Activated T-cell treated with anti-CD3 and anti-CD28 coated beads, Interleukin-2, amount 50 U/mL, for 24 hours (primary cell): ENCODE data around the gene TOM1L2.
A peak's percentile ranks its signal among the peaks of the same experiment; 100 is the strongest.

Experiments used
- DNase-seq: peaks from one replicate; pipeline ENCODE4 v3.0.0-alpha.2; 2020
- H3K27ac Mint-ChIP-seq: 2 replicates; pipeline ENCODE4 v1.8.0; 2020; ENCODE audit warnings: mild to moderate bottlenecking, mixed read lengths
- H3K27me3 Mint-ChIP-seq: 2 replicates; pipeline ENCODE4 v1.8.0; 2020; ENCODE audit warnings: mixed read lengths
- H3K36me3 Mint-ChIP-seq: 2 replicates; pipeline ENCODE4 v1.8.0; 2020; ENCODE audit warnings: low read depth, mixed read lengths
- H3K4me1 Mint-ChIP-seq: 2 replicates; pipeline ENCODE4 v1.8.0; 2020; ENCODE audit warnings: low read depth, mixed read lengths
- H3K4me3 Mint-ChIP-seq: 2 replicates; pipeline ENCODE4 v1.8.0; 2020; ENCODE audit warnings: mild to moderate bottlenecking, moderate library complexity, mixed read lengths
- H3K9me3 Mint-ChIP-seq: 2 replicates; pipeline ENCODE4 v1.8.0; 2020; ENCODE audit warnings: mixed read lengths

Gene TOM1L2

GRCh38 chr17:17830740-17831207, 141.4 kb downstream of the TOM1L2 start:
- H3K27me3 Mint-ChIP-seq, result no peaks in the 10 kb centered on the region
- no peak overlapping the region for H3K4me3 Mint-ChIP-seq
- H3K36me3 Mint-ChIP-seq, result peaks cover 88% of the 10 kb centered on the region
- DNase-seq, result no peak
- no peaks in the 10 kb centered on the region for H3K9me3 Mint-ChIP-seq
- peaks cover 80% of the 10 kb centered on the region for H3K4me1 Mint-ChIP-seq
- H3K27ac Mint-ChIP-seq, result peak overlapping the region; percentile 53

DNA sequence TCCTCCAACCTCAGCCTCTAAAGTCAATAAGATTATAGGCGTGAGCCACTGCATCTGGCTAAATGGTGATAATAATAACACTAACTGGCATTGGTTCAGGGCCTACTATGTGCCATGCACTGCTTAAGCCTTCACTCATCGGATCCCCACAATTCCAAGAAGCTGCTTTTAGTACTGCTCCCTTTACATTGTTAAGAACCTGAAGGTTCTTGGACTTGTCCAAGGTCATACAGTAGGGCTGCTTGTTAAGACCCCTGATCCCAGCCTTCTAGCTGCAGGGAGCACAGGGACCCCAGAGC, 142.0 kb downstream of the TOM1L2 start:
- Mint-ChIP-seq H3K27ac (peak overlapping the region; percentile 8), H3K4me3 (no peak overlapping the region), H3K9me3 (no peaks in the 10 kb centered on the region), H3K36me3 (peaks cover 86% of the 10 kb centered on the region), H3K4me1 (peaks cover 80% of the 10 kb centered on the region), H3K27me3 (no peaks in the 10 kb centered on the region)
- DNase-seq, result no peak

DNA sequence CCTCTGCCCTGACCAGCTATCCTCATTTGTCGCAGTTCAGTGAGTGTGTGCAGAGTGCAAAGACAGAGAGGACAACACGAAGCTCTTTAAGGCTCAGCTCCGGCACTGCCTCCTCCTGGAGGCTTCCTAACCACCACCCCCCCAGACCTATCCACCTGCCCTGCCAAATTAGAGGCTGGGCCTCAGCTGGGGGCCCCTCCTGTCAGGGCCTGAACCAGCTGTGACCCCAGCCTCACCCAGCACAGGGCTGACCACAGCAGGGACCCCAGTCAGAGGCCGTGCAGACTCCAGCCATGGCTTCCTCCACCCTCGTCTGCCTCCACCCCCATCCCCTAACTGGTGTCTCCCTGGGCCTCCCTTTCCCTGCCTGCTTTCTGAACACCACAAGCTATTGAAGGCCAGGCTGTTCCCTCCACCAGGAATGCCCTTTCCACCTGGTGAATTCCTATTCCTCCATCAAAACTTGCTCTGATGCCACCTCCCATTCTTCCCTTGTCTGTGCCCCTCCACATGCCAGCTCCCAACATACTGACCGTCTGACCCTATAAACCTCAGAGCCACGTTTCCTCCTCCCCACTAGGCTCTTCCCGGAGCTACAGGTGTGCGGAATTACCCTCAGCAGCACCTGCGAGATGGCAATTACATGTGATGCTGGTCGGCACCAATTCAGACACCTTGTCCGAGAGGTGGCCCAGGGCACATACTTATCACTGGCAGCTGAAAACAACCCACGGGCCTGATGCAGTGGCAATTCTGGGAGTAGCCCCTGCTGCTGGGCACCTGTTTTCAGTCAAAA, 144.2 kb downstream of the TOM1L2 start:
- no peak overlapping the region for H3K4me3 Mint-ChIP-seq

DNA sequence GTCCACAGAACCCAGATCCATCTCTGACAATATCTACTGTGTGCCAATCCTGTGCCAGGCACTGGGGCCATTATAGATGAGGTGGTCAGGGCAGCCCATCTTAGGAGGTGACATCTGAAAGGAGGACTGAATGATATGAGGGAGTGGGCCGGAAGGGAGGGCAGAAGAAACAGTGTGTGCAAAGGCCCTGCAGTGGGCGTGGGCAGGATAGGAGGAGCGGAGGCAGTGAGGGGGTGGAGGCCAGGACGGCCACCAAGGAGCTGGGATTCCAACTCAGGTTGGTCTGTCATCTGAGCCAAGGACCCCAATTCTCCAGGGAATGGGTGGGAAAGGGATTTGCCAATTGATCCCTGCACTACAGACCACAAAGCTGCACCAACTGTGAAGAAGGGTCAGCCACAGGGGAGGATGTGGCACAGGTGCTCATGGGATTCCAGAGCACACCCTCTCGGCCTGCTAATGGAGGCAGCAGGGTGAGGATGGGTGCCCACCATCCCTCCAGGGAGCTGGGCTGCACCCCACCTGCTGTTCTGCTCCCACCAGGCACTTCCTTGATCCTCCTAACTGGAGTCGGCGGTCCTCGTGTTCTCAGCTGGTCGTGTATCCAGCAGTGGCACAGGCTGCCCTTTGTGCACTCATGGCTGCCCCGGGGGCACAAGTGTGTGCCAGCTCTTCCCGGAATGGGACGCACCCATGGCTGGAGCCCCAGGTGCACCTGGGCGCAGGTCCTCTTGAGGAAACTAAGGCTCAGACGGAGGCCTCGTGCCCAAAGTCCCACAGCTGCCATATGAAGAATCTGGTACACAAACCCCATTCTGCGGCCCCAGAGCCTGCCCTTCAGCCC, 145.0 kb downstream of the TOM1L2 start:
- H3K27me3 Mint-ChIP-seq, result no peaks in the 10 kb centered on the region
- peak overlapping the region; percentile 96 for H3K27ac Mint-ChIP-seq
- no peak for DNase-seq
- peaks cover 75% of the 10 kb centered on the region for H3K36me3 Mint-ChIP-seq
- H3K4me1 Mint-ChIP-seq, result peaks cover 84% of the 10 kb centered on the region
- peak overlapping the region; percentile 47 for H3K4me3 Mint-ChIP-seq
- H3K9me3 Mint-ChIP-seq, result no peaks in the 10 kb centered on the region

More for the DNA sequence above, 144.2 kb downstream of the TOM1L2 start:
- Mint-ChIP-seq H3K4me1 (peaks cover 80% of the 10 kb centered on the region), H3K27ac (no peak overlapping the region), H3K36me3 (peaks cover 70% of the 10 kb centered on the region), H3K9me3 (no peaks in the 10 kb centered on the region), H3K27me3 (no peaks in the 10 kb centered on the region)
- DNase-seq, result no peak

DNA sequence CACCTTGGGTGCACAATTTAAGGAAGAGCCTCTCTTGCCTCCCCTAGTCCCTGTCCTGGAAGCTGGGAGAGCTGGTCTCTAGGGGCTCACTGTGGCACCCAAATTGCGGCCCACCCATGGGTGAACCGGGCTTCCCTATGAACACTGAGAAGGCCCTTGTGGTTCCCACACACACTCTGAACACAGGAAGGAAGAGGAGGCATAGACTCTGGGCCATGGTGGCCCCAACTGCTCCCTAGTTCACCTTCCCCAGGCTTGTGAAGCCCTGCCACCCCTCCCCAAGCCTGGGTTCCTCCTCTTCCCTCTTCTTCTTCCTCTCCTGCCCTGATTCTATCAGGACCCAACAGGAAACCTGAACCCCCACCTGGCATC, 145.9 kb downstream of the TOM1L2 start:
- Mint-ChIP-seq H3K4me3 (peak overlapping the region; percentile 47), H3K4me1 (peaks cover 86% of the 10 kb centered on the region), H3K27ac (peak overlapping the region; percentile 96), H3K36me3 (peaks cover 73% of the 10 kb centered on the region), H3K27me3 (no peaks in the 10 kb centered on the region), H3K9me3 (no peaks in the 10 kb centered on the region)
- DNase-seq, result no peak

DNA sequence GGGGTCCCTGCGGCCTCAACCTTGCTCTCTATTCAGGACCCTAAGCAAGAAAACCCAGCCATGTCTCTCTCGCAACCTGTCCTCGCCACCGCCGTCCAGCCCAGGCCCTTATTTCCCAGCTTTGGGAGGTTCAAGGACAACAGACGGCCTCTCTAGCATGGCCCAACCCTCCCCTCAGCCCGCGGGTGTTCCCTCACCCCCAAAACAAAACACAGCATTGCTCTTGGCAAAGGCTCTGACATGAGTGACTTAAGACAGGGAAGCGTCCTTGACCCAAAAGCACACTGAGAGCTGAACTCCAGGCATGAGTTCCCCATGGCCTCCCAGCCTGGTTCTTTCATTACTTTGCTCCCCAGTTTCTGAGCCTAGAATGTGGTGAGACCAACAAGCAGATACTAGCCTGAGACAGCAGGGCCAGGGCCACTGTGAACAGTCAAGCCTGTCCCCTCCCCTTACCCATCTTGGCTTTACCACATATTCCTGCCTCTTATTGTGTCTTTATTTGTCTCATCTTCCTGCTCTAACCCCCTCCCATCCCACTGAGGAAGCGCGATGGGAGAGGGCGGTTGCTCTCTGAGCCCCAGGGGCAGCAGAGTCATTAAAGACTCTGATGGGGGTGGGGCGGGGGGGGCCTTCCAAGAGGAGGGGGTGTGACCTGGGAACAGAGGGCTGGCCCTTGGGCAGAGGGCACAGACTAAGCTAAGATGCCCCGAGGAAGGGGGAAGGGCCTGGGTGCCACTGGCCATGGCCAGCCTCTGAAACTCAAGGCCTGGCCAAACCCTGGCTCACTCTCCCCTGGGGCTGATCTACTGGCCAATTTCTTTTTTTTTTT, 147.2 kb downstream of the TOM1L2 start:
- Mint-ChIP-seq H3K9me3 (no peaks in the 10 kb centered on the region), H3K4me1 (peaks cover 89% of the 10 kb centered on the region), H3K27me3 (no peaks in the 10 kb centered on the region), H3K4me3 (peak overlapping the region; percentile 60), H3K36me3 (peaks cover 71% of the 10 kb centered on the region), H3K27ac (peak overlapping the region; percentile 96)
- no peak for DNase-seq

DNA sequence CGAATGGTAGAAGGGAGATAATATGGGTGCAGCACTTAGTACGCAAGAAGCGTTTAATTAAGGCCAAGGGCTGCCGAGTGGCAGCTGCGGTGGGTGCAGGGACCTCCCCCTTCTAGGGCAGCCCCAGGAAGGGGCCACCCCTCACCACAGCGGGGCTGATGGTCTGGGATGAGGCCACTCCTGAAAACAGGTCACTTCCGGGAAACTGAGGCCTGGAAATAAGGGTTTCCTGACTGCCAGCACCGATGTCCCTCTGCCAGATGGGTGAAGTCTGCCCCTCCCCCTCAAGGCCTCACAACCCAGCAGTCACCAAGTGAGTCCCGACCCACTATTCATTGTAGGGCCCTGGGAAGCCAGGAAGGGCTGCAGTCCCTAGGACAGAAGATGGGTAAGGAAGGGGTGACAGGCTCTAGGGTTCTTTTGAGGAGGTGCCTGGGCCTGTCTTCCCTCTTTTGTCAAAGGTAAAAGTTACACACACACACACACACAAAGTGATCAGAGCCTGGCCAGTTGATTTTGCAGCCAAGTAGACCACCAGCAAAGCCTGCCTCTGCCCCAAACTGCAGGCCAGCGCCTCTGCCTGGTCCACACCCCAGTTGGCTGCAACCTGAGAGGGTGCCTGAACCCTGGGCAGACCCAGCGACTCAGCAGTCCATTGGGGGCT, 147.9 kb downstream of the TOM1L2 start:
- DNase-seq, result no peak
- Mint-ChIP-seq H3K4me1 (peaks cover 91% of the 10 kb centered on the region), H3K27me3 (no peaks in the 10 kb centered on the region), H3K27ac (peak overlapping the region; percentile 96), H3K36me3 (peaks cover 72% of the 10 kb centered on the region), H3K9me3 (no peaks in the 10 kb centered on the region), H3K4me3 (peak overlapping the region; percentile 60)

- Mint-ChIP-seq H3K9me3 (no peaks in the 10 kb centered on the region), H3K36me3 (peaks cover 75% of the 10 kb centered on the region), H3K27ac (peak overlapping the region; percentile 96), H3K4me1 (peaks cover 96% of the 10 kb centered on the region), H3K4me3 (peak overlapping the region; percentile 60), H3K27me3 (no peaks in the 10 kb centered on the region)
- peak; percentile 86 for DNase-seq
Measured at GRCh38 chr17:17823433-17824118, 148.6 kb downstream of the TOM1L2 start.

- DNase-seq, result no peak
- Mint-ChIP-seq H3K27ac (peak overlapping the region; percentile 47), H3K4me1 (peaks cover 90% of the 10 kb centered on the region), H3K27me3 (no peaks in the 10 kb centered on the region), H3K4me3 (peak overlapping the region; percentile 55), H3K36me3 (peaks cover 75% of the 10 kb centered on the region), H3K9me3 (no peaks in the 10 kb centered on the region)
Measured at GRCh38 chr17:17822616-17823015, 149.6 kb downstream of the TOM1L2 start.

DNA sequence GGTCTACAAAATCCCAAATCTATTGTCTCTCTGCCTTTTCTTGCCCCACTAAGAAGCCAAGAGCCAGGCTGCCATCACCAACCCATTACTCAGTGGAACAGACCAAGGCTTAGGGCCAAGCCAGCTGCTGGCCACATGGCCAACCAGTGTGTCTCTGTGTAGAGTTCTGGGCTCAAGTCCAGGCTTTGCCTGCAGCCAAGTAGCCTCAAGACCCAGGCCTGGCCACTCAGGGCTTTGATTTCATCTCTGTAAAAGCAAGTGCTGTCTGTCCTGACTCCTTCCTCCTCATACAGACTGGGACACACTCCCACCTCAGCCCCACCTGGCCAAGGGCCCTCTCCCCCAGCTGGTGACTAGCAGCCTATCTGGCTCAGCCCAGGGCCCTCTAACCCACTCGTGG, 150.0 kb downstream of the TOM1L2 start:
- no peaks in the 10 kb centered on the region for H3K27me3 Mint-ChIP-seq
- peaks cover 86% of the 10 kb centered on the region for H3K4me1 Mint-ChIP-seq
- no peak for DNase-seq
- peak overlapping the region; percentile 47 for H3K27ac Mint-ChIP-seq
- peak overlapping the region; percentile 55 for H3K4me3 Mint-ChIP-seq
- H3K9me3 Mint-ChIP-seq, result no peaks in the 10 kb centered on the region
- H3K36me3 Mint-ChIP-seq, result peaks cover 75% of the 10 kb centered on the region

GRCh38 chr17:17820463-17821158, 151.6 kb downstream of the TOM1L2 start:
- DNase-seq, result no peak
- Mint-ChIP-seq H3K36me3 (peaks cover 73% of the 10 kb centered on the region), H3K4me1 (peaks cover 70% of the 10 kb centered on the region), H3K4me3 (peak overlapping the region; percentile 44), H3K27ac (peak overlapping the region; percentile 84), H3K9me3 (no peaks in the 10 kb centered on the region), H3K27me3 (no peaks in the 10 kb centered on the region)

GRCh38 chr17:17820046-17820445, 152.2 kb downstream of the TOM1L2 start:
- DNase-seq, result no peak
- Mint-ChIP-seq H3K9me3 (no peaks in the 10 kb centered on the region), H3K27me3 (no peaks in the 10 kb centered on the region), H3K4me3 (peak overlapping the region; percentile 48), H3K4me1 (peaks cover 65% of the 10 kb centered on the region), H3K36me3 (peaks cover 77% of the 10 kb centered on the region), H3K27ac (peak overlapping the region; percentile 84)

DNA sequence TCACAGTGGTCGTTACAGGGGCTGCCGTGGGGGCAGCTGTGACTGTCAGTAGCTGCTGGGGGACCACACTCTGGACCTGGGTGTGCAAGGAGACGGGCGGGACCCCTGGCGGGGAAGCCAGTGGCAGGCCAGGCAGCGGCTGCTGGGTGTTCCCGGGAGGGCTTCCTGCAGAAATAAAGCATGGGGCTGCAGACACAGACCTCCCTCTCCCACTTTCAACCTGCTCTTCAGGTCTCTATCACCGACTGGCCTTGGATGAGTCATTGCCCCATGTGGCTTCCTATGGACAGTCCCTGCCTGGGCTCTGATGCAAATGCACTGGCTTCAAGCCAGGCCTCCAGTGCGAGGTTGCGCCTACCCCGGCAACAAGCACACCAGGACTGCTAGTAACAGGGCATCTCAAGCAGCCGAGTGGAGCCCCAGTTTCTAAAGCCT, 152.6 kb downstream of the TOM1L2 start:
- peak; percentile 80 for DNase-seq
- H3K4me3 Mint-ChIP-seq, result peak overlapping the region; percentile 48
- H3K27me3 Mint-ChIP-seq, result no peaks in the 10 kb centered on the region
- peaks cover 79% of the 10 kb centered on the region for H3K36me3 Mint-ChIP-seq
- peaks cover 60% of the 10 kb centered on the region for H3K4me1 Mint-ChIP-seq
- H3K9me3 Mint-ChIP-seq, result no peaks in the 10 kb centered on the region
- peak overlapping the region; percentile 84 for H3K27ac Mint-ChIP-seq
